ENCODE results near the gene SYT14.
"Not testable (repeated sequence)": the region's sequence is repeated elsewhere in the genome, so short reads cannot be mapped to it uniquely, and the experiment has no call there.

SYT14 gene

GRCh38 chr1:210123924-210124589 lies 186.0 kb downstream of the SYT14 start:
- DNase-seq = peak; percentile 70

- DNase-seq = no peak
Observed at GRCh38 chr1:210124736-210125135, 186.7 kb downstream of the SYT14 start.

- DNase-seq = no peak
Observed at GRCh38 chr1:210125143-210125542, 187.1 kb downstream of the SYT14 start.

- no peak for DNase-seq
Observed at GRCh38 chr1:210129092-210129491, 191.1 kb downstream of the SYT14 start.

GRCh38 chr1:210129759-210130158 lies 191.7 kb downstream of the SYT14 start:
- DNase-seq = no peak

GRCh38 chr1:210132582-210132981 lies 194.6 kb downstream of the SYT14 start:
- no peak for DNase-seq

GRCh38 chr1:210143465-210144062 lies 205.5 kb downstream of the SYT14 start:
- peak; percentile 69 for DNase-seq

GRCh38 chr1:210144736-210145135 lies 206.7 kb downstream of the SYT14 start:
- DNase-seq = no peak

GRCh38 chr1:210151052-210151672 lies 213.1 kb downstream of the SYT14 start:
- DNase-seq = peak; percentile 15

GRCh38 chr1:210159211-210159610 lies 221.2 kb downstream of the SYT14 start:
- DNase-seq = no peak

- DNase-seq = no peak
Observed at GRCh38 chr1:210170220-210170619, 232.2 kb downstream of the SYT14 start.

GRCh38 chr1:210174133-210174532 lies 236.1 kb downstream of the SYT14 start:
- DNase-seq = no peak

GRCh38 chr1:210185063-210185462 lies 247.0 kb downstream of the SYT14 start:
- no peak for DNase-seq

GRCh38 chr1:210187849-210188606 lies 250.0 kb downstream of the SYT14 start:
- not testable (repeated sequence) for DNase-seq

- DNase-seq = no peak
Observed at GRCh38 chr1:210189426-210189825, 251.4 kb downstream of the SYT14 start.

- DNase-seq = no peak
Observed at GRCh38 chr1:210195635-210196160, 257.7 kb downstream of the SYT14 start.

GRCh38 chr1:210196266-210196665 lies 258.2 kb downstream of the SYT14 start:
- not testable (repeated sequence) for DNase-seq

- DNase-seq = no peak
Observed at GRCh38 chr1:210198840-210199239, 260.8 kb downstream of the SYT14 start.

GRCh38 chr1:210200124-210200736 lies 262.2 kb downstream of the SYT14 start:
- peak; percentile 10 for DNase-seq

GRCh38 chr1:210201681-210202080 lies 263.7 kb downstream of the SYT14 start:
- no peak for DNase-seq

GRCh38 chr1:210207597-210208450 lies 269.8 kb downstream of the SYT14 start:
- DNase-seq = no peak

GRCh38 chr1:210213335-210213734 lies 275.3 kb downstream of the SYT14 start:
- no peak for DNase-seq
